SKM-1 treated with dmso at 0.1 percent for 144 hours (cell line): Measurements from ENCODE around the gene PRSS33.

Experiments used
- DNase-seq: peaks from one replicate; lab custom pipeline; 2025; ENCODE audit not compliant: unreplicated experiment; lab: John Stamatoyannopoulos, UW

PRSS33 gene, protein sequence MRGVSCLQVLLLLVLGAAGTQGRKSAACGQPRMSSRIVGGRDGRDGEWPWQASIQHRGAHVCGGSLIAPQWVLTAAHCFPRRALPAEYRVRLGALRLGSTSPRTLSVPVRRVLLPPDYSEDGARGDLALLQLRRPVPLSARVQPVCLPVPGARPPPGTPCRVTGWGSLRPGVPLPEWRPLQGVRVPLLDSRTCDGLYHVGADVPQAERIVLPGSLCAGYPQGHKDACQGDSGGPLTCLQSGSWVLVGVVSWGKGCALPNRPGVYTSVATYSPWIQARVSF

DNA sequence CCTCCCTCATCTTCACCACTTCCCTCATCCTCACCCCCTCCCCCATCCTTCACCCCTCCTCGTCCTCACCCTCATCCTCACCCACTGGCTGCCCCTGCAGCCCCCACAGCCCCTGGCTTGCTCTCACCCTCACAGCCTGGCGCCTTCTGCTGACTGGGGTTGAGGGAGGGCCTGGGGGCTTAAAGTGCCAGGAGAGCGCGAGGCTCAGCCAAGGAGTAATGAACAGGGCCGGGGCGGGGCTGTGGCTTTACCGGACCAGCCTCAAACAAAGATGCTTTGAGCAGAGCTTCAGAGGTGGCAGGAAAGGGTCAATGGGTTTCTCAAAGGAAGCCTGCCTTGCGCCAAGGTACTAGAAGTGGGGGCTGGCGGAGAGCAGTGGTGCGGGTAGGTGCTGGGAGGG lies at the start of gene PRSS33:
Gene PRSS33, minus strand, starts transcription at position 155 of the 400 bp plus-strand sequence. CDS start 1,013 bp downstream, outside the sequence.
- DNase-seq: no peak

- no peak for DNase-seq
Measured at GRCh38 chr16:2836646-2837508, 49.5 kb upstream of the PRSS33 start.

GRCh38 chr16:2835638-2836493 lies 48.5 kb upstream of the PRSS33 start:
- no peak for DNase-seq

GRCh38 chr16:2834968-2835367 lies 47.6 kb upstream of the PRSS33 start:
- no peak for DNase-seq

DNA sequence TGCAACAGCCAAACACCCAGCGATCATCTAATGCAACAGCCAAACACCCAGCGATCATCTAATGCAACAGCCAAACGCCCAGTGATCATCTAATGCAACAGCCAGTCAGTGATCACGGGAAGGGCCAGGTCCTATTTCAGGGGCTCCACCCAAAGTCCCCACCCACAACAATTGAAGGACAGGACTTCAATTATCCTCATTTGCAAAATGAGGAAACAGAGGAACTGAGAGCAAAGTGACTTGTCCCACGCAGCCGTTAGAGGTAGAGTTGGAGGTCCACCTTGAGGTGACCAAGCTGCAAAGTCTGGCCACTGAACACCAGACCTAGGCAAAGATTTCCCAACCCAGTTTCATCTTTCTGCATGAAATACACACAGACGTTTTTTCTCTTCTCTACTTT lies 46.4 kb upstream of the PRSS33 start:
- no peak for DNase-seq

DNA sequence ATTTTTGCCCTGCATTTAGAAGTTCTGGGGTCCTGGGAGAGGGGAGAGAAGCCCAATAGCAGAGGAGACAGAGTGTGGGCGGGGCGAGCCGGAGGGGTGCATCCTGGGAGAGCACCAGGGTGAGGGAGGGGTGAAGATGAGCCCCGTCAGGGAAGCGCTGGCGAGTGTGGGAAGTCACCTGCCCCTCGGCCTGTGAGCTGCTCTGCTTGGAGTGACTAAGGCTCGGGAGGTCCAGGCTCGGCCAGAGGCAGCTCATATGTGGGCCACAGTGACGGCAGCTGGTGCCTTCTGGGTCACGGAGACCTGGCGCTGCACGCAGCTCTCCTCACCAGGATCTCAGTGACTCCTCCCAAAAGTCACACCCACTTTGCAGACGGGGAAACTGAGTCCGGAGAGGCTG lies 43.8 kb upstream of the PRSS33 start:
- no peak for DNase-seq

GRCh38 chr16:2830355-2830695 lies 43.0 kb upstream of the PRSS33 start:
- DNase-seq: no peak

GRCh38 chr16:2829501-2830354 lies 42.4 kb upstream of the PRSS33 start, which contains the start of gene ZG16B:
Gene ZG16B, plus strand, starts transcription at chr16:2830303. Its CDS starts 139 bp downstream, at chr16:2830442.
- DNase-seq: no peak

GRCh38 chr16:2828876-2829430 lies 41.6 kb upstream of the PRSS33 start:
- no peak for DNase-seq

DNA sequence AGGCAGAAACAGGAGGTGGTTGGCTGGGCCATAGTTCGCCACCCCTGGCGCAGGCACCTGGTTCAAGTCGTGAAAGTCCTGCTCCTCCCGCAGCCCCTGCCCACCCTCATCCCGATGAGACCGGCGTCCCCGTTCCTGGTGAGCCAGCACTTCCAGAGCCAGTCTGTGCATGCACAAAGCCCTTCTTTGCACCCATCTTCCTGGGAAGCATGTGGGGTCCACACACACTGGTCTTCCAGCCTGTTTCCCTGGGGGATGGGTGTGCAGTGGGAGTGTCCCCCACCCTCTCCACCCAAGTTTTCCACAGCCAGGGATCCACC lies 41.1 kb upstream of the PRSS33 start:
- DNase-seq: no peak

- no peak for DNase-seq
Measured at GRCh38 chr16:2827831-2828520, 40.6 kb upstream of the PRSS33 start.

DNA sequence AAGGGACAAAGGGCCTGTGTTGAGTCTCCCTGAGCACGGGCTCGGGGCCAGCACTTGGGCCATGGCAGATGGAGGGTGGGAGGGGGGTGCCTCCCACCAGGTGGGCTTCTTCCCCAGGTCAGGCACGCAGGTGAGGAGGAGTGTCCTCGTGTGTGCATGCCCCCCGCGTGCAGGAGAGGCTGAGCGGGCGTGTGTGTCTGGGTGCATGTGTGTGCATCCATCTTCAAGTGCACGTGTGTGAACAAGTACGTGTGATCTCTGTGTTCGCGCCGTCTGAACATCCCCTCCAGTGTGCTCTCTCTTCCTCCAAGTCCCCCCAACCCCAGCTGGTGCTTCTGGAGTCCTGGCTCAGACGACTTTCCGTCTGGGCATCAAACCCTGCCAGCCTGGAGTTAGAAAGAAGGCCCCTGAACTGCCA lies 40.0 kb upstream of the PRSS33 start:
- no peak for DNase-seq

GRCh38 chr16:2826591-2827373 lies 39.4 kb upstream of the PRSS33 start:
- DNase-seq: no peak

DNA sequence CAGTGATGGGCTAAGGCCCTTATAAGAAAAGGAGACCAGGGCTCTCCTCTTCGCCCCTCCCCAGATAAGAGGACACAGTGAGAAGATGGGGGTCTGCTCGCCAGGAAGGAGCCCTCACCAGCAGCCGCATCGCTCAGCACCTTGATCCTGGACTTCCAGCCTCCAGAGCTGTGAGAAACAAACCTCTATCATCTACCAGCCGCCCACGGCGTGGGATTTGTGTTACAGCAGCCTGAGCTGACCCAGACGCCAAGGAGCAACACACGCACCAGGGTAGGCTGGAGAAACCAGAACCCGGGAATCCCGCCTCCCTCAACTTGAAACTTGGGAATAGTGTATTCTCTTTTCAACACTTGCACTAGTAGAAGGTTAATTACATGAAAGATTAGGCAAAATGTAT lies 38.5 kb upstream of the PRSS33 start:
- no peak for DNase-seq

DNA sequence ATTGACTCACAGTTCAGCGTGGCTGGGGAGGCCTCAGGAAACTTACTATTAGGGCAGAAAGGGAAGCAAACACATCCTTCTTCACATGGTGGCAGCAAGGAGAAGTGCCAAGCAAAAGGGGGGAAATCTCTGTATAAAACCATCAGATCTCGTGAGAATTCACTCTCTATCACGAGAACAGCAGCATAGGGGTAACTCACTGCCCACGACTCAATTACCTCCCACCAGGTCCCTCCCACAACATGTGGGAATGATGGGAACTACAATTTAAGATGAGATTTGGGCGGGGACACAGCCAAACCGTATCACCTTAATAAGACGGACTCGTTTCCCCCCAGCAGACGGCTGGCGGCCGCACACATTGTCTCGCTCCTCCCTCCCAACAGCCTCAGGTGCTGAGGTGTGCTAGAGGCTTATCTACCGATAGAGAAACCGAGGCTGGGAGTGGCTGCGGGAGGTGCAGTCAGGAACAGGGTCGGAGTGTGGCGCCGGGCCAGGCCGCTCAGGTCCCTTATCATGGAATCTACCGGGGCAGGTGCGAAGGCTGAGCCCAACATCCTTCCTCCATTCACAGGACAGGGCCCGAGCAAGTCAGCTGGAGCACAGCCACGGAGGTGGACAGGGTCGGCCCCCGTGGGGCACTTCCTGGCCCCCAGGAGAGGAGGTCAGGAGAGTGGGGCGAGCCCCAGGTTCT lies 37.8 kb upstream of the PRSS33 start:
- DNase-seq: no peak

DNA sequence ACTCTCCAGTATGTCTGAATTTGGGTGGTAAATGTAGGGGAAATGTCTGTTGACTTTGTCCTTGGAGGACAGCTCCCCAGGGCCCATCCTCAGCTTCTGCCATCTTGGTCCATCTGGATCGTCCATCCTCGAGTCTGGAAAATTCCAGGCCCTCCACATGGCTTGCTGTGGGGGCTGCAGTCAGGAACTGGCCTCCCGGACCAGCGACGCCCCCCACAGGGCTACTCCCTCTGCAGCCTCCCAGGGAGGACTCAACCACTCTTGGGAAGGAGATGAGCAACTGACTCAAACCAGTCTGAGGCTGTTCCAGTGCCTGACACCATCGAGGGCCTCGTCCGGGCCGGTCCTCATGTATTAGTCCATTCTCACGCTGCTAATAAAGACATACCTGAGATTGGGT lies 37.3 kb upstream of the PRSS33 start:
- no peak for DNase-seq

DNA sequence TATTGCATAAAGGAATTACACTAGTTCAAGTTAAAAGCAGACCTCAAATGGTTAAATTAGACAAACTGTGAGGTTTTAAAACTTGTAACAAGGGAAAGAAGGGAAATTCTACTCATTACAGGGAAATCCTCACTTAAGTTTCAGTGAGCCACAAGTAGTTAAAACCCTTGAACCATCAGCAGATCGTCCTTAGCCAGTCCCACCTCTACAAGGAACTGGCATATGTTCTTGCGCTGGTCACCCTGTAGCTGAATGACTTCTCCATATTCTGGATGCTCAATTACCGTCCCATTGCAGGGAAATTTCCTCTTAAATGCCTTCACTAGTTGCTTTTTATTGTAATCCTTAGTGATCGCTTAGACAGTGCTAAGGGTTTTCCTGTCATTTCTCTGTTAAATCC lies 35.1 kb upstream of the PRSS33 start:
- no peak for DNase-seq

DNA sequence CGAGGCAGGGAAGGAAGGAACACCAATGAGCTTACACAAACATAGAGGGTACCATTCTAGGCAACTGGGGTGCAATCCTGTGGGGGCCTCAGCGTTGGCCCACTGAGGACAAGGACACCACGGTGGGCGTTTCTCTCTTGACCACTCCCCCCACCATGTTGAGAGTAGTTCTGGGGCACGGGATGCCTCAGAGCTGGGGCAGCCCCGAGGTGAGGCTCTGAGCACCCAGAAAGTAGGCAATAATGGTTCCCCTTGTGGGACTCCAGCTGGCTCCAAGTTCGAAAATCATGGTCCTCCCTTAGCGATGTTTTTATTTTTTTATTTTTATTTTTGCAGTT lies 34.8 kb upstream of the PRSS33 start:
- no peak for DNase-seq
